PFSK-1 (cell line): ENCODE data around the gene CFAP77.

Source experiments
- FOXP2 ChIP-seq: optimal IDR thresholded peaks from 2 replicates; pipeline ENCODE3; 2011; ENCODE audit warnings: borderline replicate concordance, control low read depth, inconsistent platforms; ENCODE audit not compliant: insufficient read depth; ENCODE audit errors: extremely low read length, extremely low read depth
- POLR2AphosphoS5 ChIP-seq: IDR thresholded peaks from 2 replicates; pipeline ENCODE4 v1.6.1; 2012; ENCODE audit warnings: low read depth, mild to moderate bottlenecking, control low read depth, low read length, moderate library complexity
- SIN3A ChIP-seq: IDR thresholded peaks from 2 replicates; pipeline ENCODE4 v1.6.1; 2012; ENCODE audit warnings: mild to moderate bottlenecking, low read length, moderate library complexity, borderline replicate concordance; ENCODE audit not compliant: insufficient read depth
- TAF1 ChIP-seq: IDR thresholded peaks from 2 replicates; pipeline ENCODE4 v1.6.1; 2012; ENCODE audit warnings: low read length, control low read depth, borderline replicate concordance; ENCODE audit not compliant: insufficient read depth
- TF ChIP-seq, protein P1 (sequence below), 2 experiments: IDR thresholded peaks; 2 replicates each; pipeline versions ENCODE4 v1.6.1 to v1.8.0; 2011 to 2012; ENCODE audit warnings: low read depth in 2 of 2, low read length in 2 of 2, control low read depth in 1 of 2, inconsistent platforms in 1 of 2, mild to moderate bottlenecking in 1 of 2, moderate library complexity in 1 of 2; ENCODE audit not compliant: insufficient read depth in 1 of 2

CFAP77 gene

DNA sequence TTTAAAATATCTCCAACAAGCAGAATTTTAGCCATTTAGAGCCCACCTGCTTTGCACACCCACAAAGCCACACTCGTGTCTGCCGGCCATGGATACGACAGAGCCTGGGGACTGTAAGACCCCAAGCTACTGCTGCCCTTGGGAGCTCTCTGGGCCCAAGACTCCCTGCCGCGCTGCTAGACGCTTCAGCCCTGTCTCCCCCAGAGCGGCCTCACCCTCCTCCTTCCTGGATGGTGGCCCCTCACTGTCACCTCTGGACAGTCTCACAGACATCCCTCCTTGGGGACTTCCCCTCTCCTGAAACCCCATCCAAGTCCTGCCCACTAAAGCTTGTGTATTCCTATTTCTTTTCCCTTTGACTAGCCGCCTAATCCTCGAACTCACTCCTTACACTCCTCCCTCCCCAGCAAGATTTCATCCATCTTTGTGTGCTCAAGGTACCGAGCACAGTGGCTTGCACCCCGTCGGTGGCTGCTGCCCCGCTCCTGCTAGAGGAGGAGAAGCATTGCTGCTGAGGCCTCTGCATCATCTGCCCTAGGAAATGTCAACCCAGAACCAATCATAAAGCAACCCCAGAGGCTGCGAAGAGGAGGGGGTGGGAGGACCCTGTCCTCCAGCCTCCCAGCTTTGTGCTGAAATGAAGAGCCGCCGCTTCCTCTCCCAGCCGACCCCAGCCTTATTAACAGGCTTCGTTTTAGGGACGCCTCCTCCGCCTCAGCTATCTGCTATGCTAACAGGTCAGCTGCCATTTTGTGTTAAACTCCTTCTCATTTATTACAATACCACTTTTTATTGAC, 71.2 kb downstream of the CFAP77 start:
- TF ChIP-seq SIN3A (no peak), POLR2AphosphoS5 (no peak), FOXP2 (no peak), TAF1 (no peak)
- TF ChIP-seq, protein P1, sequence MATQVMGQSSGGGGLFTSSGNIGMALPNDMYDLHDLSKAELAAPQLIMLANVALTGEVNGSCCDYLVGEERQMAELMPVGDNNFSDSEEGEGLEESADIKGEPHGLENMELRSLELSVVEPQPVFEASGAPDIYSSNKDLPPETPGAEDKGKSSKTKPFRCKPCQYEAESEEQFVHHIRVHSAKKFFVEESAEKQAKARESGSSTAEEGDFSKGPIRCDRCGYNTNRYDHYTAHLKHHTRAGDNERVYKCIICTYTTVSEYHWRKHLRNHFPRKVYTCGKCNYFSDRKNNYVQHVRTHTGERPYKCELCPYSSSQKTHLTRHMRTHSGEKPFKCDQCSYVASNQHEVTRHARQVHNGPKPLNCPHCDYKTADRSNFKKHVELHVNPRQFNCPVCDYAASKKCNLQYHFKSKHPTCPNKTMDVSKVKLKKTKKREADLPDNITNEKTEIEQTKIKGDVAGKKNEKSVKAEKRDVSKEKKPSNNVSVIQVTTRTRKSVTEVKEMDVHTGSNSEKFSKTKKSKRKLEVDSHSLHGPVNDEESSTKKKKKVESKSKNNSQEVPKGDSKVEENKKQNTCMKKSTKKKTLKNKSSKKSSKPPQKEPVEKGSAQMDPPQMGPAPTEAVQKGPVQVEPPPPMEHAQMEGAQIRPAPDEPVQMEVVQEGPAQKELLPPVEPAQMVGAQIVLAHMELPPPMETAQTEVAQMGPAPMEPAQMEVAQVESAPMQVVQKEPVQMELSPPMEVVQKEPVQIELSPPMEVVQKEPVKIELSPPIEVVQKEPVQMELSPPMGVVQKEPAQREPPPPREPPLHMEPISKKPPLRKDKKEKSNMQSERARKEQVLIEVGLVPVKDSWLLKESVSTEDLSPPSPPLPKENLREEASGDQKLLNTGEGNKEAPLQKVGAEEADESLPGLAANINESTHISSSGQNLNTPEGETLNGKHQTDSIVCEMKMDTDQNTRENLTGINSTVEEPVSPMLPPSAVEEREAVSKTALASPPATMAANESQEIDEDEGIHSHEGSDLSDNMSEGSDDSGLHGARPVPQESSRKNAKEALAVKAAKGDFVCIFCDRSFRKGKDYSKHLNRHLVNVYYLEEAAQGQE (IDR thresholded peaks at IDR 0.05; ENCODE audit: insufficient read depth in 1 of 2, low read depth in 2 of 2, low read length in 2 of 2): no peak

DNA sequence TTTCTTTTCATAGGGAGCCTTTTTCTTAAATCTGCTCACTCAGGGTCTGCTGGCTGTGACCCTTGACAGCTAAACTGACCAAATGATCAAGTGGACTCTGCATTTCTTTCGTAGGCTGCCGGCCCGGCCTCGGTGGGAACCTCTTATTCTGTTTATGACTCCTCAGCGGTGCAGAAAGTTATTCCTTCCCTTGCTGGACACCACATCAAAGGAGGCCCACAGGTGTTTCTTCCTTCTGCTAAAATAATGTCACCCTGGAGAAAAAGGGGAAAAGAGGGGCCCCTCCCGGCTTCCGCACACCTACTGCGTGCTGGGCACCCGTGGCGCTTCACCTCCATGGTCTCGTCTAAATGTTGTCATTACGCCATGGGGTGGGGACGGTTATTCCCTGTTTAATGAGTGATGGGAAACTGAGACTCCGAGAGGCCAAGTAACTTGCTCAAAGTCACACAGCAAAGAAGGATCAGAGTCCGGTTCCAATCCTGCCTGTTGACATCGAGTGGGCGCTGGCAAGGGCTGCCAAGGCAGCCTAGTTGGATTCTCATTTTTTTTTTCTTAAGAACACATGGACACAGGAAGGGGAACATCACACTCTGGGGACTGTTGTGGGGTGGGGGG, 72.3 kb downstream of the CFAP77 start:
- TF ChIP-seq SIN3A (no peak), FOXP2 (no peak), POLR2AphosphoS5 (no peak), TAF1 (no peak)
- TF ChIP-seq, protein P1 (IDR thresholded peaks at IDR 0.05; ENCODE audit: insufficient read depth in 1 of 2, low read depth in 2 of 2, low read length in 2 of 2): no peak

- TF ChIP-seq FOXP2 (no peak), TAF1 (no peak), SIN3A (no peak), POLR2AphosphoS5 (no peak)
- TF ChIP-seq, protein P1 (IDR thresholded peaks at IDR 0.05; ENCODE audit: insufficient read depth in 1 of 2, low read depth in 2 of 2, low read length in 2 of 2): no peak
Measured at GRCh38 chr9:132485393-132485792, 75.4 kb downstream of the CFAP77 start.

DNA sequence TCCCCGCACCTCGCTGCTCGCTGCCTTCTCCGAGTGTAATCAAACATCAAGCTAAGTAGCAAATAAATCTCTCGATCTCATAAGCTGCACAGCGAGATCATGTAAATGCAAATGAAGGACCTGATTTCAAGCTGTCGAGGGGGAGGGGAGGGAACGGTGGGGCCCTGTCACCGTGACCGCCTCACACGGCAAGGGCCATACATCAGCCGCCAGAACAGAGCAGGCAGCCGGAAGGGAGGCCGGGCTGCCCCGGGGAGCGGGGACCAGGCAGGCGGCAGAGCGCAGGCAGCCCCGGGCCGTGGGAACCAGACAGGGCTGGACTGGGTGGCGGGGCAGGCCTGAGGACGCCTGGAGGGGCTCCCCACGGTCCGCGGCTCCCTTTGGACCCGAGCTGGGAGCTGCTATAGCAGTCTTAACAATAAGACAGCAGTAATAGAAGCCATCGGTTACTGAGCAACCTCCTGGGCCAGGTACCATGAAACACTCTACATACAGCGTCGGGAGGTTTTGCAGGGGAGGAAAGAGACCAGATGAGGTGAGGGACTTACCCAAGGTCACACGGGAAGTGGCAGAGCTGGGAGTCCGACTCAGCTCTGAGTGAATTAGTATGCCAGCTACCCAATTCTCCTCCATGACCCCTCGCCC, 76.8 kb downstream of the CFAP77 start:
- TF ChIP-seq POLR2AphosphoS5: no peak
- no peak for TF ChIP-seq FOXP2
- TF ChIP-seq, protein P1 (IDR thresholded peaks at IDR 0.05; ENCODE audit: insufficient read depth in 1 of 2, low read depth in 2 of 2, low read length in 2 of 2): no peak
